ENCODE data around the gene ZC3HAV1.

DNA sequence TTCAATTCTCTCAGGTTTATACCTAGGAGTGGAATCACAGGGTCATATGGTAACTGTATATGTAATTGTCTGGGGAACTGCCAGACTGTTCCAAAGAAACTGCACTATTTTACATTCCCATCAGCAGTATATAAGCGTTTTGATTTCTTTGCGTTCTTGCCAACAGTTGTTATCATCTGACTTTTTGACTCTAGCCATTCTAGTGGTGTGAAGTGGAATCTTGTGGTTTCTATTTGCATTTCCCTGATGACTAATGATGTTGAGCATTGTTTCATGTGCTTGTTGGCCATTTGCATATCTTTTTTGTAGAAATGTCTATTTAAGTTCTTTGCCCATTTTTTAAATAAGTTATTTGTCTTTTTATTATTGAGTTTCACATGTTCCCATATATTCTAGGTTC lies 44.3 kb upstream of the ZC3HAV1 start:
- TF ChIP-seq HDGF (IDR thresholded peaks at IDR 0.05; ENCODE audit: borderline replicate concordance) = no peak
- TF ChIP-seq LEF1 (IDR thresholded peaks at IDR 0.05; ENCODE audit: borderline replicate concordance) = no peak
- no peak for TF ChIP-seq FOXK2 (IDR thresholded peaks at IDR 0.05)
- no peak for TF ChIP-seq SP1 (IDR thresholded peaks at IDR 0.05)
- TF ChIP-seq ARNT (IDR thresholded peaks at IDR 0.05) = no peak
- TF ChIP-seq NFRKB (IDR thresholded peaks at IDR 0.05) = no peak
- no peak for TF ChIP-seq FOXA1 (IDR thresholded peaks at IDR 0.05)
- no peak for TF ChIP-seq FOXM1 (IDR thresholded peaks at IDR 0.05; ENCODE audit: borderline replicate concordance)
- TF ChIP-seq BHLHE40 (IDR thresholded peaks at IDR 0.05; ENCODE audit: borderline replicate concordance) = no peak
- TF ChIP-seq TARDBP (IDR thresholded peaks at IDR 0.05) = no peak
- TF ChIP-seq, protein P1, sequence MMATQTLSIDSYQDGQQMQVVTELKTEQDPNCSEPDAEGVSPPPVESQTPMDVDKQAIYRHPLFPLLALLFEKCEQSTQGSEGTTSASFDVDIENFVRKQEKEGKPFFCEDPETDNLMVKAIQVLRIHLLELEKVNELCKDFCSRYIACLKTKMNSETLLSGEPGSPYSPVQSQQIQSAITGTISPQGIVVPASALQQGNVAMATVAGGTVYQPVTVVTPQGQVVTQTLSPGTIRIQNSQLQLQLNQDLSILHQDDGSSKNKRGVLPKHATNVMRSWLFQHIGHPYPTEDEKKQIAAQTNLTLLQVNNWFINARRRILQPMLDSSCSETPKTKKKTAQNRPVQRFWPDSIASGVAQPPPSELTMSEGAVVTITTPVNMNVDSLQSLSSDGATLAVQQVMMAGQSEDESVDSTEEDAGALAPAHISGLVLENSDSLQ (IDR thresholded peaks at IDR 0.05) = no peak
- TF ChIP-seq ELF4 (IDR thresholded peaks at IDR 0.05) = no peak

Data from HEK293T (cell line).